ENCODE results near the gene KLK7.
"Not testable (repeated sequence)": the region's sequence is repeated elsewhere in the genome, so short reads cannot be mapped to it uniquely, and the experiment has no call there.

Gene KLK7

DNA sequence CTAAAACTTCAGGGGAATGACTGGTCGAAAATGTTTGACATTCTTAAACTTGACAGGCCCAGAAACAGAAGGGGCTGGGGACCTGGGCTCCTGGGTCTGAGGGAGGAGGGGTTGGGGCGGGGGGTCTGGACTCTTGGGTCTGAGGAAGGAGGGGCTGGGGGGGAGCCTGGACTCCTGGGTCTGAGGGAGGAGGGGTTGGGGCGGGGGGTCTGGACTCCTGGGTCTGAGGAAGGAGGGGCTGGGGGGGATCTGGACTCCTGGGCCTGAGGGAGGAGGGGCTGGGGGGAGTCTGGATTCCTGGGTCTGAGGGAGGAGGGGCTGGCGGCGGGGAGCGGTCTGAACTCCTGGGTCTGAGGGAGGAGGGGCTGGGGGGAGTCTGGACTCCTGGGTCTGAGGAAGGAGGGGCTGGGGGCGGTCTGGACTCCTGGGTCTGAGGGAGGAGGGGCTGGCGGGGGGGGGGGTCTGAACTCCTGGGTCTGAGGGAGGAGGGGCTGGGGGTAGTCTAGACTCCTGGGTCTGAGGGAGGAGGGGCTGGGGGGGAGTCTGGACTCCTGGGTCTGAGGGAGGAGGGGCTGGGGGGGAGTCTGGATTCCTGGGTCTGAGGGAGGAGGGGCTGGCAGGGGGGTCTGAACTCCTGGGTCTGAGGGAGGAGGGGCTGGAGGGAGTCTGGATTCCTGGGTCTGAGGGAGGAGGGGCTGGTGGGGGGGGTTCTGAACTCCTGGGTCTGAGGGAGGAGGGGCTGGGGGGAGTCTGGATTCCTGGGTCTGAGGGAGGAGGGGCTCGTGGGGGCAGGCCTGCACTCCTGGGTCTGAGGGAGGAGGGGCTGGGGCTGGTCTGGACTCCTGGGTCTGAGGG, 8.8 kb downstream of the KLK7 start:
- no peak for DNase-seq

DNA sequence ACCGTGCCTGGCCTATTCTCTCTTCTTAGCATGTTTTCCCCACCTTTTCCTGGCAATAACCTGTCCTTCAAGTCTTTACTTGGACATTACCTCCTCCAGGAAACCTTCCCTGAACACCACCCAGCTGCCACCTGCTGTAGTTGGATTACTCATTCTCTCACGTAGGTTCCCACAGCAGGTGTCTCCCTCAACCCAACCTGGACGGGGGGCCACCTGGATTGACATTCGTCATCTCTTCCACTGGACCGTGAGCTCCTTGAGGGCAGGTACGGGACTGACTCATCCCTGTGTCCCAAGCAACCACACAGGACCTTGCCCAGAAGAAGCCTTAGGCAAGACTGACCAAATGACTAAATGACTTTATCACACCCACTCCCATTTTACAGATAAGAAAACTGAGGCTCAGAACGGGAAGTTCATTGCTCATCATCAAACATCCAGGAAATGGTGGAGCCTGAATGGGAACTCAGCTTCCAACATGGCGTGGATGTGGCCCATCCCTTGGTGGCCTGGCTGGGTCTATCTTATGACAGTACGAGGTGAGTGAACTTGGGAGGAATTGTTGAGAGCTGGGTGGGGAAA, 10.8 kb downstream of the KLK7 start:
- DNase-seq: no peak

DNA sequence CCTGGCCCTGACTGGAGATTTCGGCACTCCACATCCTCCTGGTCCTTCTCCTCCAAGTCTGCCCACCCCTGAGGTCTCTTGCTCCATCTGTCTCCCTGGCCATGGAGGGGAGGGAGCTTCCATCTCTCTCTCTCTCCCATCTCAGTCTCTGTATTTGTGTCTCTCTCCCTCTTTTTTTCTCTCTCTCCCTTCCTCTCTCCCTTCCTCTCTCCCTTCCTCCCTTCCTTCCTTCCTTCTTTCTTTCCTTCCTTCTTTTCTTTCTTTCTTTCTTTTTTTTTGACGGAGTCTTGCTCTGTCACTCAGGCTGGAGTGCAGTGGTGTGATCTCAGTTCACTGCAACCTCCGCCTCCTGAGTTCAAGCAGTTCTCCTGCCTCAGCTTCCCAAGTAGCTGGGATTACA, 13.9 kb downstream of the KLK7 start:
- DNase-seq: not testable (repeated sequence)

DNA sequence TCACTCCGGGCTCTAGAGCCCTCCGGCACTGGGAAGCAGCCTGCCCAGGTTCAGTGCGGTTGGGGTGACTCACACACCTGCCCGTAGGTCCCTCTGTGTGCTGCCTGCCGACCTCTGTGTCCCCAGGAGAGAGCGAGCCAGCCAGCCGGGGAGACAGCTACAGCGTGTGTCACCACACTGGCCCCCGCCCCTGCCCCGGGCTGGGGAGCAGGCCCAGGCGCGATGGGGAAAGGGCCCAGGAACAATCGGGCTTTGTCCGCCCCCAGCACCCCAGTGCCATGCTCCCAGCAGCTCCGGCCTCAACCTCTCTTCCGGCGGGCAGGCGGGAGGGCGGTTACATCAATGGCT, 14.3 kb downstream of the KLK7 start, which contains the start of gene KLK6:
TSS of gene KLK6 (minus strand) at position 179 of the 348 bp plus-strand sequence. CDS start 1,487 bp downstream, outside the sequence.
- DNase-seq: no peak

DNA sequence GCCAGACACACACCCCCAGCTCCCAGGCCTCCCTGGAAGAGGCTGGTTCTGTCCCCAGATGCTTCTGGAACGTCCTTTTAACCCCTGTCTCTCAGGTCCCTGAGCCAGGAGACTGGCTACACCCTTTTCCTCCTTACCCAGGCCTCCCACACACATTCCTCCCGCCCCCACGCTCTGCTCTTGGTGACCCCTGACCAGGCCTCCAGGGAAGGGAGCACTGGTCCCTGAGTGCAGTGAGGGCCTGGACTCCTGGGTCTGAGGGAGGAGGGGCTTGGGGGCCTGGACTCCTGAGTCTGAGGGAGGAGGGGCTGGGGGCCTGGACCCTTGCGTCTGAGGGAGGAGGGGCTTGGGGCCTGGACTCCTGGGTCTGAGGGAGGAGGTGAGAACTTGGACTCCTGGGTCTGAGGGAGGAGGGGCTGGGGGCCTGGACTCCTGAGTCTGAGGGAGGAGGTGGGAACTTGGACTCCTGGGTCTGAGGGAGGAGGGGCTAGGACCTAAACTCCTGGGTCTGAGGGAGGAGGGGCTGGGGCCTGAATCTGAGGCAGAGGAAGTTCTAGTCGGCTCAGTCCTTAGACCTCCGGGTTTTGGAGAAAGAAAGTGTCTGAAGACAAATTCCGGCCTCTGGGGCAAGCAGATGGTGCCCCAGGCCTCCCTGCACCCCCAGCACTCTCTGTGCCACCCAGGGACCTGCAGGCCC, 14.9 kb downstream of the KLK7 start:
- DNase-seq: no peak

DNA sequence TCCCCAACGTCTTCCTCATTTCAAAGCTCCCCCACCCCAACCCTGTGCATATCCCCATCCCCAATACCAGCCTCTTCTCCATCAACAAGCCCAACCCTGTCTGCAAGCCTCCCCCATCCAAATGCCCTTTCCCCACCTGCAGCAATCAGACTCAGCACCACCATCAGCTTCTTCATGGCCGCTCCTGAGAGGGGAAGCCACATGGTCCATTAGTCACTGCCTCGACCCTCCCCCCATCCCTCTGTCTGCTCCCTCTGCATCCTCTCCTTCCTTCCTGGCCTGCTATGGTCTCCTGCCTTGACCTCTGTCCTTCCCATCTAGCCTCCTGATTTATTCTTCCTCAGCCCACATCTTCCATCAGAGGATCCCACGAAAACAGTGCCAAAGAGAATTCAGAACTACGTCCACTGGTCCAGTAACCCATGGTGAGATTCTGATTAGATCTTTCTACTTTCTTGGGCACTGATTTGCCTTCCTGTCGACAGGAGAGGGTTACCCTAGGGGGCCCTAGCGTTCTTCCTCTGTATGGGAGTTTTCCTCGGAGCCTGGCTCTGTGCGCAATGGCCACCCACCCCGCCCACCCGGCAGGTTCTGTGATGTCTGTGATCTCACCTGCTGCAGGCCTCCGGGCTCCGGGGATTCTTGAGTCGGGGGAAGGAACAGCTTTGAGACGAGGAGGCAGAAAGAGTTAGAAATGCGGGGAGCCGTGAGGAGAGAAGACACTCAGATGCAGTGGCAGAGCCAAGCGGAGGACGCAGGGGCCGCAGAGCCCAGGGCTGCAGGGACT, 15.6 kb downstream of the KLK7 start:
- no peak for DNase-seq

DNA sequence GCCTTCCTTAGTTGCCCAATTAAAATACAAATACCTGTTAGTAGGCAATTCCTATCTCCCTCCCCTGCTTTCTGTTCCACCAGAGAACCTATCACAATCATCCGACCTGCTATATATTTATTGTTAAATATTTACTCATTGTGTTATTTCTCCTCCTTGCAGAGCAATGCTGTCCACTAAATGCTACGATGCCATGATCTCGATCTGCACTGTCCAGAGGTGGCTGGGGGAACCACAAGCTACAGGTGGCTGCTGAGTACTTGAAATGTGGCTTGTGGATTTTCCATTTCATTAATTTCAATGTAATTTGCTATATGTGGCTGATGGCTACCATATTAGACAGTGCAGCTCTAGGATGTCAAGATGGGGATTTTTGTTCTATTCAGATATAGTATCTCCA, 19.5 kb downstream of the KLK7 start:
- DNase-seq: no peak

DNA sequence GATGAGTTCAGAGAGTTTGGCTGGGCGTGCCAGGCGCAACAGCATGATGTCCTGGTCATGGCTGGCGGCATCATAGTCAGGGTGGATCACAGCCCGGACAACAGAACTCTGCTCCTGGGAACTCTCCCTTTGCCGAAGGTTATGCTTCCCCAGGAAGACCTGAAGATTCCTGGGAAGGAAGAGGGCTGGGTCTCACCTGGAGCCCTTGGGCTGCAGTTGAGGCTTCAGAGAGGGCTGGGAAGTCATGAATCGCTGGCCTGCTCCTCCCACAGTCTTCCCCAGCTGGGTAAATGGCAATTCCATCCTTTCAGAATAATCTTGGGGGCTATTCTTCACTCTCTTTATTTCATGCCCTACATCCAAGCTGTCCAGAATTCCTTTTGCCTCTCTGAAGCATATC, 20.3 kb downstream of the KLK7 start:
- no peak for DNase-seq

DNA sequence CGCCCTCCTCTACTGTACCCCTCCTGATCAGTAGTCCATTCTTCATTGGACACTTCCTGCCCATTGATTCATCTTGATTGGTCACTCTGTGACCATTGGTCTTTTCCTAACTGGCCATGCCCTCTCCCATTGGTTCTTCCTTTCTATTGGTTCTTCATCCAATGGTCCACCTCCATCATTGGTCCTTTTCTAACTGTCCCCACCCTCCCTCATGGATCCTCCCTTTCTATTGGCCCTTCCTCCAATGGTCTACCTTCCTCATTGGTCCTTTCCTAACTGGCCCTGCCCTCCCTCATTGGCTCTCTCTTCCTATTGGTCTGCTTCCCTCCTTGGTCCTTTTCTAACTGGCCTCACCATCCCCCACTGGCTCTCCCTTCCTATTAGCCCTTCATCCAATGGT, 21.5 kb downstream of the KLK7 start:
- DNase-seq: no peak

DNA sequence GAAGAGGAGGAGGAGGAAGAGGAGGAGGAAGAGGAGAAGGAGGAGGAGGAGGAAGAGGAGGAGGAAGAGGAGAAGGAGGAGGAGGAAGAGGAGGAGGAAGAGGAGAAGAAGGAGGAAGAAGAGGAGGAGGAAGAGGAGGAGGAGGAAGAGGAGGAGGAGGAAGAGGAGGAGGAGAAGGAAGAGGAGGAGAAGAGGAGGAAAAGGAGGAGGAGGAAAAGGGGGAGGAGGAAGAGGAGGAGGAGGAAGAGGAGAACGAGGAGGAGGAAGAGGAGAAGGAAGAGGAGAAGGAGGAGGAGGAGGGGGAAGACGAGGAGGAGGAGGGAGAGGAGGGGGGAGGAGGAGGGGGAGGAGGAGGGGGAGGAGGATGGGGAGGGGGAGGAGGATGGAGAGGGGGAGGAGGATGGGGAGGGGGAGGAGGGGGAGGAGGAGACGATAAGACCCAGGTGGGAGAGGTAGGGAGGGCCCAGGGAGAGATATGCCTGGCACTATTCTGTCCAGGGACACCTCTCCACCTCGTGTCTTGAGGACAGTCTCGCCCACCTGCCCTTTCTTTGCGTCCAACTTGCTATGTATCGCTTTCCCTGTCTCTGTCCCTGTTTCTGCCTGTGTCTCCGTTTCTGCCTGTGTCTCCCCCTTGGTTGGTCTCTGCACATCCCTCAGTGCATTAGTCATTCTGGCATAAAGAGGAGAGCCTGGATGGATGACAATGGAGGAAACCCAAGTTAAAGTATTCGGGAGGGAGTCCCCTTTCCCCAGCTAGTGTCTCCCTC, 23.8 kb downstream of the KLK7 start:
- DNase-seq: no peak

DNA sequence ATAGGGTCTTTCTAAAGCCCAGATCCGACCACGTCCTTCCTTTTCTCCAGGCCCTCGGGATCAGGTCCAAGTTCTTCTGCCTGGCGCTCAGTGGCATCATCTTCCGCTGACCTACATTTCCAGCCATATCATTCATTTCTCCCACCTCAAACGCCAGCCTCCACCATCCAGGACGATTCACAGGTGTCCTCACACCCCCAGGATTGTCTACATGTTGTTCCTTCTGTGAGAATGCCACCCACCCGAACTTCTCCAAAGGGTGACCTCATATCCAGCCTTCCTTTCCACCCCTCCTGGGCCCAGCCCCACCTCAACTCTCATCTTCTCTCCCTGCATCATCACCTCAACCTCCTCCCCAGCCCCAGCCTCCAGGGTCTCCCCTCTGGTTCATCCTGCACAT, 26.1 kb downstream of the KLK7 start:
- no peak for DNase-seq

DNA sequence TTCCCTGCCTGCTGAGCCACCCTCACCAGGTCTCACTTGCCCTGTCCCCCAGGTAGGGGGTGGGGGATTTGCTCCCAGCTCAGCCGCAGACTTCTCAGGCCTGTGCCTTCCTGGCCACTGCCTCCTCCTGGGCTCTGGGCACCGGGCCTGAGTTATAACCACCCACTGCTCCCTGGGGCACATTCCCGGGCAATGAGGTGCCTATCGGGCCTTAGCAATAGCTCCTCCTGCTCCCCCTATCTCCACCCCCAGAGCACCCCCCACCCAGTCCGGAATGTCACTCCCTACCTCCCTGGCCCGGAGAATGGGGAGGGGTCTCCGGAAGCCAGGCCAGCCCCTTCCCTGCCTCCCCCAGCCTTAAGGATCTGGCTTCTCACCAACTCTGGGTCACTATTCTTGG, 30.8 kb downstream of the KLK7 start, which contains the start of gene KLK5:
TSS of gene KLK5 (minus strand) at position 129 of the 400 bp plus-strand sequence. CDS start 381 bp downstream, outside the sequence.
- DNase-seq: no peak

DNA sequence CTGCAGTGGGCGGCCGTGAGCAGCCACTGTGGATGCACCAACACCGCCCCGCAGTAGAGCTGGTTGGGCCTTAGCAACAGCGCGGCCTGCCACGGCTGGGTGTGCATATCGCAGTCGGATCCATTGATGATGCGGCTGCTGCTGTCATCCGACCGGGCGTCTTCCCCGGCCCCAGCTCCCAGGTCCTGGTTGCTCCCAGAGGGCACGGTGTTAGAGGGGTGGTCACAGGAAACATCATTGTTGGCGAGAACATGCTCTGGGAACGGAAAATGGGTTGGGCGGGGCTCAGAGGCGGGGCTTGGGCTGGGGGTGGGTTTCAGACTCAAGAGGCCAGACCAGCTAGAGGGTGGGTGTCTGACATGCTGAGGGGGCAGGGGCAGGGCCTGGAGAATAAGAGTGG, 33.9 kb downstream of the KLK7 start:
- DNase-seq: no peak

DNA sequence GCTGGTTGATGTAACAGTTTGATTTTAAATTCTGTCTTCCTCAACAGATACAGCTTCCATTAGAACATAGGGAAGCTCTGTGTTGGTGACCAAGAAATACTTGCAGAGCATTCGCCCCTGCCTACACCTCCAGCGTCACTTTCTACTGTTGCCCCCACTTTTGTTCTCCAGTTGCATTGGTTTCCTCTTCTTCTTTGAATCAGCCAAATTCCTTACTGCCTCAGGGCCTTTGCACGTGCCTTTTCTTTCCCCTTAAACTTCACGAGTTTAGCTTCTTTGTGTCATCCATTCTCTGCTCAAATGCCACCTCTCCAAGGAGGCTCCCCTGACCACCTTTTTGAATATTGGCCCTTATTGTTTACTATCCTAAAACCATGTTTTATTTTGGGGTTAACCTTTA, 36.6 kb downstream of the KLK7 start:
- no peak for DNase-seq

DNA sequence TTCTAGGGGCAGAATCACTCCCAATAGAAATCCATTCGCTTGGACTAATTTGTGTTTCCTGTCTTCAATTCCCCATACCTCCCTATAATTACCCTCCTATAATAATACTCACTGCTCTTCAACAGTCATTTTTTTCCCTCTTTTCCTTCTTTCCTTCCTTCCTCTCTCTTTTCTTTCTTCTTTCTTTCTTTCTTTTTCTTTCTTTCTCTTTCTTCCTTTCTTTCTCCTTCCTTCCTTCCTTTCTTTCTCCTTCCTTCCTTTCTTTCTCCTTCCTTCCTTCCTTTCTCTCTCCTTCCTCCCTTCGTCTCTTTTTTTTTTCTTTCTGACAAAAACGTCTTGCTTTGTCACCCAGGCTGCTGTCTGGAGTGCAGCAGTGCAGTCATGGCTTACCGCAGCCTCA, 38.9 kb downstream of the KLK7 start:
- no peak for DNase-seq

DNA sequence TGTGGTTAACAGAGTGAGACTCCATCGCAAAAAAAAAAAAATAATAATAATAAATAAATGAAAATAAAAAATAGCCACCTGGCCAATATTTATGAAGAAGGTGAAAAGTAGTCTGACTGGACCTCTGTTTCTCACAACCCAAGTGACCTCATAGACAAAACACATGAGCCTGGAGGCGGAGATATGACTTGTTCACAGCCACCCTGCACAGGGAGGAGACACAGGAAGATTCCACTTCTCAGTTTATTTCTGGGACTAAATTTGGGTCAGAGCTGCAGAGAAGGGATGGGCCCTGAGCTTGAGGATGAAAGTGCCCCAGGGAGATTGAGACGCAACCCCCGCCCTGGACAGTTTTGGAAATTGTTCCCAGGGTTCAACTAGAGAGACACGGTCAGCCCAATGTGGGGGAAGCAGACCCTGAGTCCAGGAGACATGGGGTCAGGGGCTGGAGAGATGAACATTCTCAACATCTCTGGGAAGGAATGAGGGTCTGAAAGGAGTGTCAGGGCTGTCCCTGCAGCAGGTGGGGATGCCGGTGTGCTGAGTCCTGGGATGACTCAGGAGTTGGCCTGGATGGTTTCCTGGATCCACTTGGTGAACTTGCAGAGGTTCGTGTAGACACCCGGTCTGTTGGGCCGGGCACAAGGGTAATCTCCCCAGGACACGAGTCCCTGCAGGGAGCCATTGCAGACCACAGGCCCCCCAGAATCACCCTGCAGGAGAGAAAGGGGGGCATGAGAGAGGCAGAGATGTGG, 40.5 kb downstream of the KLK7 start:
- no peak for DNase-seq

DNA sequence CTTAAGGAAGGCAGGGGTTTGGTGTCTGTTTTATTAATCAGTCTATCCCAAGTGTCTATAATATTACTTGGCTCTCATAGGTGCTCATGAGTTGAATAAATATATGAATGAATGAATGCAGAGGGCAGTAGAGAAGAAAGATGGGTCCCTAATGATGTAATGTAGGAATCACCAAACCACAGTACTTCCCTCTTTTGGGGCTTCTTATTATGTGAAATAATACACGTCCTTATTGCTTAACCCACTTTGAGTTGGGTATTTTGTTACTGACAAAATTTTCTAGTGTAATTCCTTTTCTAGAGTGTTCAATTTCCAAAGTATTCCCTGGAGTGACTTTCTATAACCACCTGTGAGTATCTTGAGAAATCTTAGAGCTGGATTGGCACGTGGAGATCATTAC, 44.1 kb downstream of the KLK7 start:
- no peak for DNase-seq

DNA sequence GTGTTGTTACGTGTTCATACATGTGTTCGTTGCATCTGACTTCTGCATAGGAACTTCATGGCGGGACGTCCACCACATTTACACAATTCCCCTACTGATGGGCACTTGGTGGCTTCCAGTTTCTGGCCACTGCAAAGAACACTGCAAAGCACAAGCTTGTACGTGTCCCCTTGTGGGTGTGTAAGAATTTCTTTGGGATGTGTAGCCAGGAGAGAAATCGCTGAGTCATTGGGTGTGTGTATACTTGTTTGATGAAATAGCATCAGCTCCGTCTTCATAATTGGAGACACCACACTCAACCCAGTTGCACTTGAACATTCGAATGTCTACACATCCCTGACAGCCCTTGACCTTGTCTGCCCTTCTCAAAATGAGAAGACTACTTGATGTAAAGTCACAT, 50.1 kb downstream of the KLK7 start:
- no peak for DNase-seq

DNA sequence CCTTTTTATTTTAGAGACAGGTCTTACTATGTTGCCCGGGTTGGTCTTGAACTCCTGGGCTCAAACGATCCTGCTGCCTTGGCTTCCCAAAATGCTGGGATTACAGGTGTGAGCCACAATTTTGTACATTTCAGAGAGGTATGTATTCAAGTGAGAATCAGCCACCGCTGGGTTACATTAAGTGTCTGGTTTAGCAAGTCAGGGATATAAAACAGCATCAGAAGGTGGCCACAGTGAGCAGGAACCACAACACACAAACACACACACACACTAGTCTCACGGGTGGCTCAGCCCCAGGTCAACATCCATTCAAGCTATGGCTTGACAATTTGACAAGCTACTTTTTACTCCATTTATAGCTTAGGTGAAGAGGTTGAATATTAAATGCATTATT, 51.0 kb downstream of the KLK7 start:
- DNase-seq: no peak

DNA sequence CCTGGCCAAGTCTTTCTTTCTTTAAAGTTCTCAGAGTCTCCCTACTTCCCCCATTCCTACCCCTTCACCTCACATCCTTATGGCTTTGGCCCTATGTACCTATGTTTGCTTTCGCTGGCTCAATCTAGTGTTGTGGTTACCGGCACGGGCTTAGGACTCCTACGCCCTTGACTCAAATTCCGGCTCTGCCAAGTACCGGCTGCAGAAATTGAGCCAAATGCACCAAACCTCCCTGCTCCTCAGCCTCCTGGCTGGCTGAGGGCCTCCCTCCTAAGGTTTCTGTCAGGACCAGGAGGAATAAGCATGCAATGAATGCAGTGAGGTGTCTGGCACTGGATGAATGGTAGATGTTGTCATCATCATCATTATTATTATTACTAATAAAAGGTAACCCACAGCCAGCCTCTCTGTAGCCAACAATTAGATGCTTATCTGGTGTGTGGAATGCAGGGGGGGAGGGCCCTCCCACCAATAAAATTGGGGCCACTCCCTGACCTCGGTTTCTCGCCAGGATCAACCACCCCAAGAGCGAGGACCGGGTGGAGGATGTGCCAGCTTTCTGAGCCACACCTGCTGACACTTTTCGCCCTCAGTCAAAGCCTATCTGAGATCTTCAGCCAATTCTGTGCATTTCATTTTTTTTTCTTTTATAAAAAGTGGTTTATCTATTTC, 51.6 kb downstream of the KLK7 start:
- no peak for DNase-seq

DNA sequence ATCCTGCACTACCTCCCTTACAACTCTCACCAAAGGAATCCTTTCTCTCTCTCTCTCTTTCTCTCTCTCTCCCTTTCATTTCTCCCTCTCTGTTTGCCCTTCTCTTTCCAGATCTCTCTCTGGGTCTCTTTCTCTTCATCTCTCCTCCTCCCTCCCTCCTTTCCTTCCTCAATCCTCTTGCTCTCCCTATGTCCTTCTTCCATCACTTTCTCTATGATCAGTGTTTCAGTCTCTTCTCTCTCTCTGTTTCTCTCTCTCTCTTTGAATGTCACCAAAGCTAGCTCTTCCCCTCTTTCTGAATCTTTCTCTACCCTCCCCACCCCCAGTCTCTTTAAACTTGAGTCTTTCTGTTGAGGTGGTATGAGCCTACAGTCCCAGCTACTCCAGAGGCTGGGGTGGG, 52.7 kb downstream of the KLK7 start:
- DNase-seq: no peak

Measured in activated CD8-positive, alpha-beta memory T cell treated with anti-CD3 and anti-CD28 coated beads for 24 hours (primary cell).